Breast epithelium (tissue), 3 donors: ENCODE results near the gene GPC3.

Experiments
- CTCF ChIP-seq, 3 donors: fragments of 450-650 bp; IDR thresholded peaks; one replicate each; pipeline ENCODE4 v1.5.1; 2016 to 2017; ENCODE audit warnings: antibody characterized with exemption in 3 of 3, mild to moderate bottlenecking in 3 of 3, moderate library complexity in 3 of 3
- POLR2A ChIP-seq: fragments of 450-650 bp; IDR thresholded peaks from one replicate; pipeline ENCODE4 v1.6.1; 2016; ENCODE audit warnings: antibody characterized with exemption, mild to moderate bottlenecking, moderate library complexity
- POLR2AphosphoS5 ChIP-seq, 3 donors: sonication (generic); formaldehyde crosslinking; IDR thresholded peaks; one replicate each; pipeline ENCODE4 v1.6.1; 2017; ENCODE audit warnings: antibody characterized with exemption in 3 of 3

- no peak for TF ChIP-seq POLR2A
- TF ChIP-seq CTCF (IDR thresholded peaks at IDR 0.05), result no peak
- TF ChIP-seq POLR2AphosphoS5 (IDR thresholded peaks at IDR 0.05), result no peak
Observed at GRCh38 chrX:133698298-133698697, 287.1 kb downstream of the GPC3 start.
